Sigmoid colon (tissue), 7 donors: ENCODE results near the gene IL17REL. TPM values are rescaled to one million over a fixed set of nuclear protein-coding genes. Genes with fewer than 3 reads are reported as not detected.
"Not testable (repeated sequence)": the region's sequence is repeated elsewhere in the genome, so short reads cannot be mapped to it uniquely, and the experiment has no call there.

Experiments
- DNase-seq: peaks from one replicate; pipeline ENCODE4 v3.0.0-alpha.2; 2019
- H3K27ac ChIP-seq, 4 donors: fragments of 200-600 bp; sonication (generic); one replicate each; pipeline ENCODE4 v1.5.1; 2016 to 2019; ENCODE audit warnings: mild to moderate bottlenecking in 1 of 4
- H3K27me3 ChIP-seq, 3 donors: fragments of 200-600 bp; sonication (generic); one replicate each; pipeline ENCODE4 v1.5.1; 2019; ENCODE audit warnings: mild to moderate bottlenecking in 1 of 3
- H3K36me3 ChIP-seq, 4 donors: fragments of 200-600 bp; sonication (generic); one replicate each; pipeline ENCODE4 v1.5.1; 2016 to 2019
- H3K4me1 ChIP-seq, 4 donors: fragments of 200-600 bp; sonication (generic); one replicate each; pipeline ENCODE4 v1.5.1; 2017 to 2019
- H3K4me3 ChIP-seq, 4 donors: fragments of 200-600 bp; sonication (generic); one replicate each; pipeline ENCODE4 v1.5.1; 2017 to 2019; ENCODE audit warnings: mild to moderate bottlenecking in 2 of 4, moderate library complexity in 1 of 4
- H3K9me3 ChIP-seq, 4 donors: fragments of 200-600 bp in 3 of 4; sonication (generic) in 3 of 4; one replicate each; pipeline versions ENCODE4 v1.5.1 to v1.6.1; 2013 to 2019
- EP300 ChIP-seq, 4 donors: sonication (generic); formaldehyde crosslinking; IDR thresholded peaks; one replicate each; pipeline ENCODE4 v1.6.1; 2017; ENCODE audit warnings: antibody characterized with exemption in 4 of 4
- POLR2A ChIP-seq, 2 donors: fragments of 450-650 bp; IDR thresholded peaks; one replicate each; pipeline ENCODE4 v1.6.1; 2016; ENCODE audit warnings: antibody characterized with exemption in 2 of 2, mild to moderate bottlenecking in 2 of 2, moderate library complexity in 2 of 2
- WGBS, 2 donors: extraction: QIAGEN DNeasy Blood & Tissue Kit; methylation state at CpG; one replicate each; pipeline ENCODE4 v1.1.7; 2013; 5-methylcytosine and 5-hydroxymethylcytosine counted together
- intact Hi-C: fragments of 100-400 bp; cut with DNase I; formaldehyde crosslinking; loops from one replicate; pipeline ENCODE4 v1.15.1; 2023
- polyA plus RNA-seq, 3 donors: library from polyadenylated mRNA; stranded (reverse); fragments of 200-250 nt; gene quantifications; one replicate each; pipeline ENCODE4 v1.2.3, GENCODE V29; 2013
- small RNA-seq, 3 donors: library from RNA; depleted of rRNA; stranded (forward); fragments of <200 nt; gene quantifications; one replicate each; pipeline ENCODE3, GENCODE V24; 2016
- total RNA-seq, 4 donors: library from RNA; depleted of rRNA; stranded (reverse); fragments of >200 nt; gene quantifications; one replicate each; pipeline ENCODE4 v1.1.0, GENCODE V29; 2016
- donor health status: healthy with polysubstance abuse.
- donor health status: Bipolar disorder and iron deficiency.
- donor health status: healthy.

The IL17REL gene
- total and polyA plus RNA-seq, 7 donors = 1.6 TPM; not detected in 6

GRCh38 chr22:49946612-49947295, 65.8 kb downstream of the IL17REL start:
- Histone ChIP-seq H3K27me3 (no peaks in the 10 kb centered on the region), H3K36me3 (no peaks in the 10 kb centered on the region), H3K4me1 (peaks cover 0 to 2% (median under 1%) of the 10 kb centered on the region in 4 donors), H3K4me3 (no peak overlapping the region), H3K27ac (peak overlapping the region in 1 of 4 donors; percentile 14), H3K9me3 (no peaks in the 10 kb centered on the region)
- intact Hi-C loops = no loop called here
- no peak for TF ChIP-seq EP300 (IDR thresholded peaks at IDR 0.05)
- peak in 1 of 2 donors; percentile 28 for TF ChIP-seq POLR2A (IDR thresholded peaks at IDR 0.05)
- 49 to 80% methylated on average over 17 of the region's 17 CpGs for WGBS, 2 donors
- no peak for DNase-seq

GRCh38 chr22:49945042-49945794, 67.3 kb downstream of the IL17REL start:
- H3K27ac ChIP-seq, intact Hi-C loops: not testable (repeated sequence)
- WGBS, 2 donors = 76 to 77% methylated on average over 17 of the region's 17 CpGs

More at GRCh38 chr22:49945042-49945794, 67.3 kb downstream of the IL17REL start:
- H3K9me3 ChIP-seq, H3K4me1 ChIP-seq, H3K4me3 ChIP-seq, DNase-seq, H3K36me3 ChIP-seq, H3K27me3 ChIP-seq: not testable (repeated sequence)

Small RNA genes lying within 50 kb of the gene (small RNA-seq; reads per million reads assigned to genes)
- gene MIR6821 = 0 reads per million in 3 donors

Other genes with a start within 250 kb of the IL17REL start
- 10 to 100 TPM; 31.1 to 52.6 (median 35.9) TPM for gene BRD1, start 184.9 kb downstream of the IL17REL start, total RNA-seq
- gene BRD1, start 184.9 kb downstream of the IL17REL start, polyA plus RNA-seq = 10 to 100 TPM; 12.6 to 21.5 (median 14.3) TPM
- 1 to 10 TPM; 3.9 to 7.5 (median 5.5) TPM for gene ZBED4, start 158.9 kb downstream of the IL17REL start, total RNA-seq
- gene ZBED4, start 158.9 kb downstream of the IL17REL start, polyA plus RNA-seq = 10 to 100 TPM in 1 of 3 donors, 1 to 10 TPM in 2; 2.4 to 10.5 (median 4.6) TPM
- gene ALG12, start 94.3 kb downstream of the IL17REL start, total RNA-seq = 10 to 100 TPM; 11.4 to 23.9 (median 15.4) TPM
- 10 to 100 TPM in 1 of 3 donors, 1 to 10 TPM in 2; 1.8 to 15.9 (median 2.1) TPM for gene ALG12, start 94.3 kb downstream of the IL17REL start, polyA plus RNA-seq
- 10 to 100 TPM; 15.5 to 26.5 (median 23.1) TPM for gene CRELD2, start 94.1 kb downstream of the IL17REL start, total RNA-seq
- 10 to 100 TPM in 2 of 3 donors, 1 to 10 TPM in 1; 9.2 to 97.7 (median 11.4) TPM for gene CRELD2, start 94.1 kb downstream of the IL17REL start, polyA plus RNA-seq
- 10 to 100 TPM; 26.3 to 50.0 (median 41.8) TPM for gene PIM3, start 52.0 kb downstream of the IL17REL start, total RNA-seq
- gene PIM3, start 52.0 kb downstream of the IL17REL start, polyA plus RNA-seq = 100 to 1,000 TPM in 1 of 3 donors, 10 to 100 TPM in 2; 34.8 to 126 (median 60.1) TPM
- gene TTLL8, start 45.5 kb upstream of the IL17REL start, total RNA-seq = not detected
- not detected for gene TTLL8, start 45.5 kb upstream of the IL17REL start, polyA plus RNA-seq
- under 1 TPM in 2 of 4 donors, not detected in 2; 0.14 to 0.16 TPM for gene MLC1, start 72.7 kb upstream of the IL17REL start, total RNA-seq
- under 1 TPM in 1 of 3 donors, not detected in 2; 0.23 TPM for gene MLC1, start 72.7 kb upstream of the IL17REL start, polyA plus RNA-seq
- gene MOV10L1, start 77.2 kb upstream of the IL17REL start, total RNA-seq = 1 to 10 TPM in 3 of 4 donors, under 1 TPM in 1; 0.82 to 5.6 (median 2.6) TPM
- gene MOV10L1, start 77.2 kb upstream of the IL17REL start, polyA plus RNA-seq = under 1 TPM in 1 of 3 donors, not detected in 2; 0.47 TPM
- 1 to 10 TPM in 1 of 4 donors, under 1 TPM in 2, not detected in 1; 0.27 to 3.0 (median 0.36) TPM for gene PANX2, start 158.0 kb upstream of the IL17REL start, total RNA-seq
- under 1 TPM in 2 of 3 donors, not detected in 1; 0.17 to 0.60 TPM for gene PANX2, start 158.0 kb upstream of the IL17REL start, polyA plus RNA-seq
- gene TRABD, start 173.1 kb upstream of the IL17REL start, total RNA-seq = 10 to 100 TPM; 14.2 to 21.4 (median 18.2) TPM
- gene TRABD, start 173.1 kb upstream of the IL17REL start, polyA plus RNA-seq = 10 to 100 TPM; 24.6 to 88.1 (median 31.7) TPM
- gene SELENOO, start 188.2 kb upstream of the IL17REL start, total RNA-seq = 10 to 100 TPM; 17.5 to 30.2 (median 22.3) TPM
- gene SELENOO, start 188.2 kb upstream of the IL17REL start, polyA plus RNA-seq = 10 to 100 TPM; 10.2 to 26.5 (median 15.7) TPM
- gene TUBGCP6, start 232.3 kb upstream of the IL17REL start, total RNA-seq = 10 to 100 TPM; 23.5 to 67.0 (median 28.2) TPM
- 10 to 100 TPM in 1 of 3 donors, 1 to 10 TPM in 2; 4.6 to 33.4 (median 4.8) TPM for gene TUBGCP6, start 232.3 kb upstream of the IL17REL start, polyA plus RNA-seq
- 10 to 100 TPM in 3 of 4 donors, 1 to 10 TPM in 1; 7.2 to 47.4 (median 14.9) TPM for gene HDAC10, start 238.5 kb upstream of the IL17REL start, total RNA-seq
- gene HDAC10, start 238.5 kb upstream of the IL17REL start, polyA plus RNA-seq = 10 to 100 TPM in 2 of 3 donors, 1 to 10 TPM in 1; 8.8 to 45.9 (median 12.0) TPM
- 1 to 10 TPM; 2.5 to 10.0 (median 6.7) TPM for gene MAPK12, start 248.9 kb upstream of the IL17REL start, total RNA-seq
- gene MAPK12, start 248.9 kb upstream of the IL17REL start, polyA plus RNA-seq = 1 to 10 TPM in 2 of 3 donors, under 1 TPM in 1; 0.60 to 6.0 (median 2.1) TPM